Measurements from ENCODE around the gene ABL2.

DNA sequence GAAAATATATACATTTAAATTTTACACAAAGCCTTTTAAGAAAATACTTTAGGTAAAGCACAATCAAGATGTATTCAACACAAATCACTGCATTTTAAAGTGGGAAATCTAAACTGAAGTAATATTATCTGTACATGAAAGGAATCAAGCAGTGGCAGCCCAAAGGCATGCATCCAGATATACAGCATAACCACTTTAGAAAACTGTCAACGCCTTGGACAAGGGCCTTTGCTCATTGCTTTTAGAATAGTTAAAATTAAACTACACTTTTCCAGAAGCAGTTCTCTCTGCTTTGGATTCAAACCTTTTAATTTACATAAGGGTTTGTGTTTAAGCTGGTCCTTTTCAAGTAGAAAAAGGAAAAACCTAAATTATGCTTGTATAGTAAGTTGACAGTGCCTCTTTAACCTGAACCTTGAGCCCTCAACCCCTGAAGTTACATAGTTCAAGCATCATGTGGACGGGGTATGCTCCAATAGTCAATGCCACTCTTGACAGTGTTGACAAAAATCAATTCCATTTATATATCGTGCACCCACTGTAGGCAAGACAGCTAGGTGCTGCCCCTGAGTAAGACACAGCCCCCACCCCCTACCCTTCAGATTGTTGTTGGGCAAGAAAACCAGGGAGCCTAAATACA is 124.7 kb downstream of the ABL2 start:
- TF ChIP-seq GATA2 (IDR thresholded peaks at IDR 0.05; ENCODE audit: low read depth, low read length) (no peak), GATA3 (IDR thresholded peaks at IDR 0.05; ENCODE audit: low read depth, low read length) (no peak)

Measured in SH-SY5Y (cell line).